Suprapubic skin (tissue), 4 donors: ENCODE measurements around the gene RASD1. TPM values are rescaled to one million over a fixed set of nuclear protein-coding genes. Genes with fewer than 3 reads are reported as not detected.

ENCODE experiments used
- DNase-seq, 2 donors: peaks; one replicate each; pipeline ENCODE4 v3.0.0-alpha.2; 2019; ENCODE audit warnings: low spot score in 2 of 2
- H3K27ac ChIP-seq: fragments of 200-600 bp; sonication (generic); one replicate; pipeline ENCODE4 v1.5.1; 2019
- H3K27me3 ChIP-seq: fragments of 200-600 bp; sonication (generic); one replicate; pipeline ENCODE4 v1.5.1; 2019
- H3K36me3 ChIP-seq: fragments of 200-600 bp; sonication (generic); one replicate; pipeline ENCODE4 v1.5.1; 2019
- H3K4me1 ChIP-seq: fragments of 200-600 bp; sonication (generic); one replicate; pipeline ENCODE4 v1.5.1; 2019
- H3K4me3 ChIP-seq: fragments of 200-600 bp; sonication (generic); one replicate; pipeline ENCODE4 v1.5.1; 2019; ENCODE audit warnings: mild to moderate bottlenecking
- H3K9me3 ChIP-seq: fragments of 200-600 bp; sonication (generic); one replicate; pipeline ENCODE4 v1.5.1; 2019
- EP300 ChIP-seq: sonication (generic); formaldehyde crosslinking; IDR thresholded peaks from one replicate; pipeline ENCODE4 v1.6.1; 2017; ENCODE audit warnings: antibody characterized with exemption
- POLR2A ChIP-seq, 2 donors: fragments of 450-650 bp; IDR thresholded peaks; one replicate each; pipeline ENCODE4 v1.6.1; 2017; ENCODE audit warnings: antibody characterized with exemption in 2 of 2, mild to moderate bottlenecking in 2 of 2, moderate library complexity in 2 of 2
- POLR2AphosphoS5 ChIP-seq, 3 donors: sonication (generic); formaldehyde crosslinking; IDR thresholded peaks; one replicate each; pipeline ENCODE4 v1.6.1; 2017; ENCODE audit warnings: antibody characterized with exemption in 3 of 3
- WGBS: methylation state at CpG from one replicate; pipeline ENCODE4 v1.1.5; 2018; 5-methylcytosine and 5-hydroxymethylcytosine counted together
- total RNA-seq, 4 donors: library from RNA; depleted of rRNA; stranded (reverse); fragments of >200 nt; gene quantifications; one replicate each; pipeline ENCODE4 v1.1.0, GENCODE V29; 2016
- TF ChIP-seq, protein P1 (sequence below), 2 donors: fragments of 200-600 bp in 1 of 2; fragments of 450-650 bp in 1 of 2; sonication (generic) in 1 of 2; IDR thresholded peaks; one replicate each; pipeline ENCODE4 v1.5.1; 2016 to 2019; ENCODE audit warnings: antibody characterized with exemption in 2 of 2, mild to moderate bottlenecking in 1 of 2, moderate library complexity in 1 of 2

RASD1 gene
- total RNA-seq, 4 donors from 2014 or later: 11.7 to 31.1 (median 21.5) TPM

DNA sequence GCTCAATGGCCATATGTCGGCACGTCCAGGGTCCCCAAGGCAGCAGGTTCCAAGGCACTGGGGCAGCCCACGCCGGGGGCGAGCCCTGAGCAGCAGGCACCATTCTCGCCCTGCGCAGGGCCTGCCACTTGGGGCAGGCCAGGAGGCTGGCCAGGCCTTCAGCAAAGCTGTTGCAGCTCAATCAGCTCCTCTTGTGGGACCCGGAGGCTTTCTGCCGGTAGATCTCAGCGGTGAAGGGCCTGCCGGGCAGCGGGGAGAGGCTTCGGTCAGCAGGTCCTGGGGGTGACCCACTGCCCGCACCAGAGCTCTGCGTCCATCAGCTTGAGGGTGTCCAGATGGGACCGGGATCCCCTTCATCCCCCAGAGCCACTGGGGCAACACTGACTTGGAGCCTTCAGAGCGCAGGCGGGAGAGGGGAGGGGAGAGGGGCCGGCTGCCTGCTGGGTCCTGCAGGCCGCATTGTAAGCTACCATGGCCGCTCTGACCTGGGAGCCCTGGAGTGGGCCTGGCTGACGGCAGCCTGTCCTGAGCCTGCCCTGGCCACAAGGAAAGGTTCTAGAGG, 9.5 kb upstream of the RASD1 start:
- DNase-seq: no peak
- 93% methylated on average over 3 of the region's 22 CpGs for WGBS
- Histone ChIP-seq H3K4me1 (peaks cover 12% of the 10 kb centered on the region), H3K36me3 (peaks cover 6% of the 10 kb centered on the region), H3K27me3 (no peaks in the 10 kb centered on the region), H3K4me3 (no peak overlapping the region), H3K9me3 (no peaks in the 10 kb centered on the region), H3K27ac (no peak overlapping the region)
- TF ChIP-seq EP300: no peak
- no peak for TF ChIP-seq POLR2A (IDR thresholded peaks at IDR 0.05)
- no peak for TF ChIP-seq POLR2AphosphoS5 (IDR thresholded peaks at IDR 0.05)
- TF ChIP-seq, protein P1, sequence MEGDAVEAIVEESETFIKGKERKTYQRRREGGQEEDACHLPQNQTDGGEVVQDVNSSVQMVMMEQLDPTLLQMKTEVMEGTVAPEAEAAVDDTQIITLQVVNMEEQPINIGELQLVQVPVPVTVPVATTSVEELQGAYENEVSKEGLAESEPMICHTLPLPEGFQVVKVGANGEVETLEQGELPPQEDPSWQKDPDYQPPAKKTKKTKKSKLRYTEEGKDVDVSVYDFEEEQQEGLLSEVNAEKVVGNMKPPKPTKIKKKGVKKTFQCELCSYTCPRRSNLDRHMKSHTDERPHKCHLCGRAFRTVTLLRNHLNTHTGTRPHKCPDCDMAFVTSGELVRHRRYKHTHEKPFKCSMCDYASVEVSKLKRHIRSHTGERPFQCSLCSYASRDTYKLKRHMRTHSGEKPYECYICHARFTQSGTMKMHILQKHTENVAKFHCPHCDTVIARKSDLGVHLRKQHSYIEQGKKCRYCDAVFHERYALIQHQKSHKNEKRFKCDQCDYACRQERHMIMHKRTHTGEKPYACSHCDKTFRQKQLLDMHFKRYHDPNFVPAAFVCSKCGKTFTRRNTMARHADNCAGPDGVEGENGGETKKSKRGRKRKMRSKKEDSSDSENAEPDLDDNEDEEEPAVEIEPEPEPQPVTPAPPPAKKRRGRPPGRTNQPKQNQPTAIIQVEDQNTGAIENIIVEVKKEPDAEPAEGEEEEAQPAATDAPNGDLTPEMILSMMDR (IDR thresholded peaks at IDR 0.05): no peak

DNA sequence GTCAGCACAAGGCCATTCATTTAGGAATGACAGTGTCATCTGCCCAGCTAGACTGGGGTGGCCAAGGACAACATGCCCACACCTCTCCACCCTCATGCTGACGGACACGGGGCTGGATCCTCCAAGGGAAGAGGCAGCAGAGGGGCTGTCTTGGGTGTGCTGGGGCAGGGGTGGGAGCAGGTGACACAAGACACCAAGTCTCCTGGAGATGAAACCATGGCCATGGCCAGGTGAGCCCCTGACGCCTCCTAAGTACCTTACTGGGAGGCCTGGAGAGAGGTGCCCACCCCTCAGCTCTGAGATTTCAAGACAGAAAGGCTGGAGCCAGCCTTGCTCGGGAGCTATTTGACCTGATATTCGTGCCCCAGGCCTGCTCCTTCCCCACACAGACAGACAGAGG, 9.0 kb upstream of the RASD1 start:
- Histone ChIP-seq H3K9me3 (no peaks in the 10 kb centered on the region), H3K27me3 (no peaks in the 10 kb centered on the region), H3K4me3 (no peak overlapping the region), H3K36me3 (peaks cover 6% of the 10 kb centered on the region), H3K4me1 (peaks cover 12% of the 10 kb centered on the region), H3K27ac (no peak overlapping the region)
- DNase-seq: no peak
- 100% methylated on average over 2 of the region's 5 CpGs for WGBS
- TF ChIP-seq, protein P1 (IDR thresholded peaks at IDR 0.05): no peak
- no peak for TF ChIP-seq POLR2AphosphoS5 (IDR thresholded peaks at IDR 0.05)
- no peak for TF ChIP-seq EP300
- no peak for TF ChIP-seq POLR2A (IDR thresholded peaks at IDR 0.05)

DNA sequence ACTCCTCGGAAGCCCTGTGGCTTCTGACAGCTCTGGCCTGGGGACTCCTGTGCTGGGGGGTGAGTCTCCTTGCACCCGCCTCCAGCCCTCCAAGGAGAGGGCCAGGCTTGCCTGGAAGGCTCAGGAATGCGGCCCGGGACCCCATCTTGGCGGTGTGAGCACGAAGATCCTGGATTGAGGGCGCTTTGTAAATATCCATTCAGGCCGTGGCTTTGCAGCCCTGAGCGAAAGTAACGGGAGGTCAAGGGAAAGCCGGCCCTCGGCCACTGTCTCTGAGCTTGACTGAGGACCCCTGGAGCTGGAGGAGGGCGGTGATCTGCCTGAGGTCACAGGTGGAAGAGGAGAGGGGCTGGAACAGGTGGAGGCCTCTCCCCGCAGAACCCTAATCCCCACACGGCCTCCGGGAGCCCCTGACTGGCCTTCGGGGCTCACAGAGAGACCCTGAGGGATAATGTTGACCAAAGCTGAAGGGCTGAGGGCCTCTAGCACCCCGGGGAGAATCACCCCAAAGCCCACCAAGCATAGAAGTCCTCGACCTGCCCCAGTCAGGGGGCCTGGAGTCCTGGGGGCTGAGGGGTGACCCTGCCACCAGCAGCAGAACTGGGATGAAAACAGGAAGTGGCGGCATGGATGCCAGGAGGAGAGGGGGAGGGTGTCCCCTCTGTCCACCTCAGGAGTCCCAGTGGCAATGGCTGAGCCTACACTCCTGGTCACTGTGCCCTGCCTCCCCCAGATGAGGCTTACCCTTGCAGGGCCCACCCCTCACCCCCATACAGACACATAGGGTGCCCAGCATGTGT, 8.3 kb upstream of the RASD1 start:
- TF ChIP-seq EP300 (no peak), POLR2A (IDR thresholded peaks at IDR 0.05) (no peak), POLR2AphosphoS5 (IDR thresholded peaks at IDR 0.05) (no peak)
- TF ChIP-seq, protein P1 (IDR thresholded peaks at IDR 0.05): no peak
- 83% methylated on average over 14 of the region's 20 CpGs for WGBS
- no peaks in the 10 kb centered on the region for H3K27me3 ChIP-seq
- no peak overlapping the region for H3K27ac ChIP-seq
- peaks cover 6% of the 10 kb centered on the region for H3K36me3 ChIP-seq
- no peak overlapping the region for H3K4me3 ChIP-seq
- no peak for DNase-seq
- peaks cover 12% of the 10 kb centered on the region for H3K4me1 ChIP-seq
- H3K9me3 ChIP-seq: no peaks in the 10 kb centered on the region

- no peaks in the 10 kb centered on the region for H3K27me3 ChIP-seq
- no peaks in the 10 kb centered on the region for H3K9me3 ChIP-seq
- H3K27ac ChIP-seq: no peak overlapping the region
- no peak for DNase-seq
- WGBS: 53% methylated on average over 5 of the region's 7 CpGs
- no peak for TF ChIP-seq EP300
- no peak for TF ChIP-seq POLR2A (IDR thresholded peaks at IDR 0.05)
- TF ChIP-seq POLR2AphosphoS5 (IDR thresholded peaks at IDR 0.05): no peak
- TF ChIP-seq, protein P1 (IDR thresholded peaks at IDR 0.05): no peak
- peaks cover 12% of the 10 kb centered on the region for H3K4me1 ChIP-seq
- no peak overlapping the region for H3K4me3 ChIP-seq
- no peaks in the 10 kb centered on the region for H3K36me3 ChIP-seq
These were observed 7.5 kb upstream of the RASD1 start for GRCh38 chr17:17503566-17504130.
